AG10803 (cell line): ENCODE measurements around the gene PTAR1.

Experiments
- DNase-seq: peaks from one replicate; pipeline ENCODE4 v3.0.0; 2010; ENCODE audit warnings: low read depth
- H3K4me3 ChIP-seq: 2 replicates; pipeline ENCODE4 v1.5.1; 2011; ENCODE audit warnings: mild to moderate bottlenecking, low read length, control low read depth
- CTCF ChIP-seq: conservative IDR thresholded peaks from 2 replicates; pipeline ENCODE4 v1.5.1; 2011; ENCODE audit warnings: mild to moderate bottlenecking, low read length, control low read depth, inconsistent platforms

PTAR1 gene

DNA sequence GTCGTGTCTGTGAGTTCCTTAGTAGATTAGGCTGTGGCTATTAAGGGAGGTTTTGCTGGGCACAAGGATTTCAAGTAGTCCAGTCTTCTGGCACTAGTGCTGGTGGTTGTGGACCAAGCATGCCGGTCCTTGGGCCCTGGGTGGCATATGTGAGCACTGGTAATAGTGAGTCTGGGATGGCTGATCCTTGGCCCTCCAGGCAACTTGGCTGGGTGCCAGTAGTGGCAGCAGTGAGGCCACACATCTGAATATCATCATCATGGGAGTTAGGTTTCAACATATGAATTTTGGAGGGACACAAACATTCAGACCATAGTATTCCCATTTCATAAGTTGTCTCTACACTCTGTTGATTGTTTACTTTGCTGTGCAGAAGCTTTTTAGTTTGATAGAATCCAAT is 62.3 kb downstream of the PTAR1 start:
- TF ChIP-seq CTCF: no peak
- H3K4me3 ChIP-seq: no peak overlapping the region
- no peak for DNase-seq

- DNase-seq: no peak
- no peak for TF ChIP-seq CTCF
- H3K4me3 ChIP-seq: no peak overlapping the region
Observed at GRCh38 chr9:69696802-69697201, 63.0 kb downstream of the PTAR1 start.

GRCh38 chr9:69689991-69690538 is 69.7 kb downstream of the PTAR1 start:
- no peak for TF ChIP-seq CTCF
- DNase-seq: no peak
- no peak overlapping the region for H3K4me3 ChIP-seq

GRCh38 chr9:69683927-69684326 is 75.9 kb downstream of the PTAR1 start:
- no peak for TF ChIP-seq CTCF
- DNase-seq: no peak
- H3K4me3 ChIP-seq: no peak overlapping the region

DNA sequence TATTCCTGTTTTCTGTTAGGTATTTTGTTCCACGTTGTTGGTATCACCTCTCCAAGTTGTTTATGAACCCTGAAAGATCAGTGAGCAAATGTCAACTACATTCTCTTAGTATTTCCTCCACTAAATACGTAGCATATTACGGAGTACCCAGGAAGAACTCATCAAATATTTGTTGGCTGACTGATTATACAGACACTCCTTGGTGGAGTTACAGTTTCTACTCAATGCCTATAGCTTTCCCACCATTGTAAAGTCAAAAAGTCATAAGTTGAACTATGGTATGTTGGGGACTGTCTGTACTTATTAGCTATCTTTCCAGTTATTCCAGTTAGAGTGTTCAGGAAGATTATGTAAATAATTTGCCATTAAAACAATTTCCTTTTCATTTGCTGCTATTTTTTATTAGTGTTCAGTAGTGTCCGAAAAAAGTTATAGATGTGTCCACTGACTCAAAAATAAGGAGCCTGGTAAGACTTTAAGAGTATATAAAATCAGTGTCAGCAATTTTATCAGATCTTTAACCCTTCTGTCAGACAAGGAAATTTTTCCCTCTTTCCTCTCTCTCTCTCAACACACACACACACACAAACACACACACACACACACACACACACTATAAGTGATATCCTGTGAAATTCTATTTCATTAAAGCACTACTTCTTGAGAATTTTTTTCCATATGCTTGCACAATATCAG is 80.8 kb downstream of the PTAR1 start:
- no peak overlapping the region for H3K4me3 ChIP-seq
- no peak for DNase-seq
- no peak for TF ChIP-seq CTCF

- TF ChIP-seq CTCF: no peak
- H3K4me3 ChIP-seq: no peak overlapping the region
- DNase-seq: no peak
Observed at GRCh38 chr9:69677931-69678330, 81.9 kb downstream of the PTAR1 start.

- DNase-seq: no peak
- H3K4me3 ChIP-seq: no peak overlapping the region
- TF ChIP-seq CTCF: no peak
Observed at GRCh38 chr9:69675563-69675962, 84.2 kb downstream of the PTAR1 start.
